ENCODE data around the gene STXBP5L.
"Not testable (repeated sequence)": the region's sequence is repeated elsewhere in the genome, so short reads cannot be mapped to it uniquely, and the experiment has no call there.

Gene STXBP5L

GRCh38 chr3:121063628-121064027, 155.6 kb downstream of the STXBP5L start:
- no peak for DNase-seq (ENCODE audit: low read depth)

GRCh38 chr3:121064121-121064520, 156.1 kb downstream of the STXBP5L start:
- no peak for DNase-seq (ENCODE audit: low read depth)

- DNase-seq (ENCODE audit: low read depth): no peak
These were observed 164.1 kb downstream of the STXBP5L start for GRCh38 chr3:121072133-121072532.

- DNase-seq (ENCODE audit: low read depth): no peak
These were observed 165.0 kb downstream of the STXBP5L start for GRCh38 chr3:121073011-121073410.

GRCh38 chr3:121075191-121075590, 167.2 kb downstream of the STXBP5L start:
- DNase-seq (ENCODE audit: low read depth): no peak

GRCh38 chr3:121078378-121079101, 170.5 kb downstream of the STXBP5L start:
- DNase-seq (ENCODE audit: low read depth): not testable (repeated sequence)

- no peak for DNase-seq (ENCODE audit: low read depth)
These were observed 188.9 kb downstream of the STXBP5L start for GRCh38 chr3:121096953-121097352.

GRCh38 chr3:121111086-121111485, 203.1 kb downstream of the STXBP5L start:
- not testable (repeated sequence) for DNase-seq (ENCODE audit: low read depth)

GRCh38 chr3:121111914-121112612, 204.1 kb downstream of the STXBP5L start:
- DNase-seq (ENCODE audit: low read depth): no peak

GRCh38 chr3:121126033-121126706, 218.2 kb downstream of the STXBP5L start:
- no peak for DNase-seq (ENCODE audit: low read depth)

- no peak for DNase-seq (ENCODE audit: low read depth)
These were observed 218.7 kb downstream of the STXBP5L start for GRCh38 chr3:121126707-121127035.

GRCh38 chr3:121152573-121152972, 244.6 kb downstream of the STXBP5L start:
- DNase-seq (ENCODE audit: low read depth): no peak

GRCh38 chr3:121153851-121154250, 245.8 kb downstream of the STXBP5L start:
- DNase-seq (ENCODE audit: low read depth): no peak

- DNase-seq (ENCODE audit: low read depth): no peak
These were observed 247.0 kb downstream of the STXBP5L start for GRCh38 chr3:121155028-121155427.

GRCh38 chr3:121165397-121165837, 257.4 kb downstream of the STXBP5L start:
- no peak for DNase-seq (ENCODE audit: low read depth)

- DNase-seq (ENCODE audit: low read depth): no peak
These were observed 259.6 kb downstream of the STXBP5L start for GRCh38 chr3:121167374-121168139.

- no peak for DNase-seq (ENCODE audit: low read depth)
These were observed 267.1 kb downstream of the STXBP5L start for GRCh38 chr3:121175083-121175482.

GRCh38 chr3:121190626-121191025, 282.6 kb downstream of the STXBP5L start:
- not testable (repeated sequence) for DNase-seq (ENCODE audit: low read depth)

- DNase-seq (ENCODE audit: low read depth): no peak
These were observed 294.6 kb downstream of the STXBP5L start for GRCh38 chr3:121202573-121202972.

GRCh38 chr3:121223116-121223515, 315.1 kb downstream of the STXBP5L start:
- no peak for DNase-seq (ENCODE audit: low read depth)

- DNase-seq (ENCODE audit: low read depth): no peak
These were observed 321.0 kb downstream of the STXBP5L start for GRCh38 chr3:121228971-121229370.

- not testable (repeated sequence) for DNase-seq (ENCODE audit: low read depth)
These were observed 322.2 kb downstream of the STXBP5L start for GRCh38 chr3:121230194-121230593.
